Measurements from ENCODE around the gene C13orf42. TPM values are rescaled to one million over a fixed set of nuclear protein-coding genes. Genes with fewer than 3 reads are reported as not detected.

The C13orf42 gene
- total RNA-seq, 1 donor: not detected

GRCh38 chr13:51147732-51148131 lies 36.7 kb upstream of the C13orf42 start:
- DNase-seq (ENCODE audit: low read depth): no peak
- H3K4me3 ChIP-seq (ENCODE audit: low read depth, low read length): no peak overlapping the region
- TF ChIP-seq CTCF (IDR thresholded peaks at IDR 0.05; ENCODE audit: insufficient read depth, low read depth, low read length): no peak

GRCh38 chr13:51146667-51147066 lies 35.6 kb upstream of the C13orf42 start:
- H3K4me3 ChIP-seq (ENCODE audit: low read depth, low read length): no peak overlapping the region
- TF ChIP-seq CTCF (IDR thresholded peaks at IDR 0.05; ENCODE audit: insufficient read depth, low read depth, low read length): no peak
- DNase-seq (ENCODE audit: low read depth): no peak

DNA sequence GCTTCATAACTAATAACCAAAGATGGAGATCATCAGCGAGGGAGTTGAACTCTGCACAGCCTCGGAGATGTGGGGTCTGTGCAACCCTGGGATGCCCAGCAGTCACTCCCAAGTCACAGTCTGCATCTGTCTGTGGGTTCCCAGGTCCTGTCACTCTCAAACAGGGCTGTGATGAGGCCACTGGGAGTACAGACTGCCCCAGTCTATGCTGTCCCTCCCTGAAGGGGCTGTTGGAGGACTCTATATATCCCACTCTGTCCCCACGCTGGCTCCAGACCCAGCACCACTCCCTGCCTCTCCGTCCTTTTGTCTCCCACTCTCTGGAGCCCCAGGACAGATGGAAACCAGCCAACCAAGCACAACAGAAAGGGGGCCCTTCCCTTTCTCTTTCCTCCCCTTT lies 26.2 kb upstream of the C13orf42 start:
- no peak for DNase-seq (ENCODE audit: low read depth)
- no peak for TF ChIP-seq CTCF (IDR thresholded peaks at IDR 0.05; ENCODE audit: insufficient read depth, low read depth, low read length)
- no peak overlapping the region for H3K4me3 ChIP-seq (ENCODE audit: low read depth, low read length)

GRCh38 chr13:51136276-51136980 lies 25.4 kb upstream of the C13orf42 start:
- DNase-seq (ENCODE audit: low read depth): no peak
- TF ChIP-seq CTCF (IDR thresholded peaks at IDR 0.05; ENCODE audit: insufficient read depth, low read depth, low read length): no peak
- H3K4me3 ChIP-seq (ENCODE audit: low read depth, low read length): no peak overlapping the region

GRCh38 chr13:51134763-51135365 lies 23.8 kb upstream of the C13orf42 start:
- DNase-seq (ENCODE audit: low read depth): no peak
- TF ChIP-seq CTCF (IDR thresholded peaks at IDR 0.05; ENCODE audit: insufficient read depth, low read depth, low read length): no peak
- no peak overlapping the region for H3K4me3 ChIP-seq (ENCODE audit: low read depth, low read length)

- no peak overlapping the region for H3K4me3 ChIP-seq (ENCODE audit: low read depth, low read length)
- DNase-seq (ENCODE audit: low read depth): no peak
- no peak for TF ChIP-seq CTCF (IDR thresholded peaks at IDR 0.05; ENCODE audit: insufficient read depth, low read depth, low read length)
Measured at GRCh38 chr13:51130348-51130747, 19.3 kb upstream of the C13orf42 start.

All from fibroblast of villous mesenchyme (primary cell).